ENCODE results near the gene PRDM2. TPM values are rescaled to one million over a fixed set of nuclear protein-coding genes. Genes with fewer than 3 reads are reported as not detected.

PRDM2 gene
- polyA plus RNA-seq, 3 donors, result 4.1 to 22.5 (median 7.6) TPM

DNA sequence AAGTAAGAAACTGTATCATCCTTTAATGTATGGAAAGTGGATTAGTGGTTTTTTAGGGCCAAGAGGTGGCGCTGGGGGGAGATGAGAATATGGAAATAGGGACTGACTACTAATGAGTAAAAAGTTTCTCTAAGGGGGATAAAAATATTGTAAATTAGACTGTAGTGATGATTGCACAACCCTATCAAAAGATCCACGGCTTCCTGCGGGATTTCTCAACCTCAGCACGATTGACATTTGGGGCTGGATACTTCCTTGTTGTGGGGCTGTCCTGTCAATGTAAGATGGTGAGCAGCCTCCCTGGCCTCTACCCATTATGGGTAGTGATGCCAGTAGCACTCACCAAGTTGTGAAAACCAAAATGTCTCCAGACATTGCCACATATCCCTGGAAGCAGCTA is 36.0 kb upstream of the PRDM2 start:
- DNase-seq, result peak; percentile 29 to 67 (median 58)
- no peak overlapping the region for H3K4me2 ChIP-seq (replicated peaks; ENCODE audit: extremely low read depth, low read length, poor library complexity, severe bottlenecking)
- intact Hi-C loops (cut with micrococcal nuclease), result loop anchor here (2.0 to 5.0 kb wide), 4 partner anchors 147 to 297 kb away; no protein-coding TSS in a partner anchor
- H3K79me2 ChIP-seq (ENCODE audit: insufficient read depth, low read length), result no peaks in the 10 kb centered on the region
- Mint-ChIP-seq H3K27me3 (ENCODE audit: low read depth in 3 of 3) (peaks cover 0 to 1% (median 0%) of the 10 kb centered on the region in 3 donors), H3K4me1 (peaks cover 42% of the 10 kb centered on the region), H3K9me3 (peaks cover 3 to 12% (median 4%) of the 10 kb centered on the region in 7 donors), H3K27ac (peak overlapping the region in 3 of 7 donors; percentile 2 to 42 (median 11)), H3K4me3 (no peak overlapping the region), H3K36me3 (peaks cover 0 to 2% of the 10 kb centered on the region in 2 donors)
- WGBS (ENCODE audit: insufficient coverage), result 43% methylated on average over 1 of the region's 4 CpGs
- H3K9ac ChIP-seq (ENCODE audit: insufficient read depth, low read length, poor library complexity, severe bottlenecking), result no peak overlapping the region
- H2AFZ ChIP-seq (ENCODE audit: insufficient read depth, low read depth, low read length, poor library complexity, severe bottlenecking), result no peak overlapping the region
- H3K4me3 ChIP-seq (replicated peaks in 1 of 3; ENCODE audit: low read depth in 2 of 3, low read length in 3 of 3), result no peak overlapping the region
- TF ChIP-seq, protein P1, sequence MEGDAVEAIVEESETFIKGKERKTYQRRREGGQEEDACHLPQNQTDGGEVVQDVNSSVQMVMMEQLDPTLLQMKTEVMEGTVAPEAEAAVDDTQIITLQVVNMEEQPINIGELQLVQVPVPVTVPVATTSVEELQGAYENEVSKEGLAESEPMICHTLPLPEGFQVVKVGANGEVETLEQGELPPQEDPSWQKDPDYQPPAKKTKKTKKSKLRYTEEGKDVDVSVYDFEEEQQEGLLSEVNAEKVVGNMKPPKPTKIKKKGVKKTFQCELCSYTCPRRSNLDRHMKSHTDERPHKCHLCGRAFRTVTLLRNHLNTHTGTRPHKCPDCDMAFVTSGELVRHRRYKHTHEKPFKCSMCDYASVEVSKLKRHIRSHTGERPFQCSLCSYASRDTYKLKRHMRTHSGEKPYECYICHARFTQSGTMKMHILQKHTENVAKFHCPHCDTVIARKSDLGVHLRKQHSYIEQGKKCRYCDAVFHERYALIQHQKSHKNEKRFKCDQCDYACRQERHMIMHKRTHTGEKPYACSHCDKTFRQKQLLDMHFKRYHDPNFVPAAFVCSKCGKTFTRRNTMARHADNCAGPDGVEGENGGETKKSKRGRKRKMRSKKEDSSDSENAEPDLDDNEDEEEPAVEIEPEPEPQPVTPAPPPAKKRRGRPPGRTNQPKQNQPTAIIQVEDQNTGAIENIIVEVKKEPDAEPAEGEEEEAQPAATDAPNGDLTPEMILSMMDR (IDR thresholded peaks at IDR 0.05), result no peak
- peaks cover 0 to 7% of the 10 kb centered on the region in 2 donors for H3K9me3 ChIP-seq (replicated peaks in 1 of 2; ENCODE audit: control insufficient read depth in 1 of 2, insufficient read depth in 1 of 2, low read length in 2 of 2)
- no peaks in the 10 kb centered on the region for H3K27me3 ChIP-seq (ENCODE audit: control insufficient read depth in 2 of 2, insufficient read depth in 2 of 2, low read length in 2 of 2)
- no peaks in the 10 kb centered on the region for H4K20me1 ChIP-seq (ENCODE audit: insufficient read depth, low read length)
- H3K4me1 ChIP-seq (ENCODE audit: control insufficient read depth in 1 of 2, insufficient read depth in 2 of 2, low read length in 2 of 2), result peaks cover 41 to 42% of the 10 kb centered on the region in 2 donors
- no peaks in the 10 kb centered on the region for H3K36me3 ChIP-seq (replicated peaks in 1 of 2; ENCODE audit: control insufficient read depth in 1 of 2, insufficient read depth in 2 of 2, low read length in 2 of 2)
- no peak overlapping the region for H3K27ac ChIP-seq (ENCODE audit: low read depth in 1 of 2, low read length in 2 of 2)

DNA sequence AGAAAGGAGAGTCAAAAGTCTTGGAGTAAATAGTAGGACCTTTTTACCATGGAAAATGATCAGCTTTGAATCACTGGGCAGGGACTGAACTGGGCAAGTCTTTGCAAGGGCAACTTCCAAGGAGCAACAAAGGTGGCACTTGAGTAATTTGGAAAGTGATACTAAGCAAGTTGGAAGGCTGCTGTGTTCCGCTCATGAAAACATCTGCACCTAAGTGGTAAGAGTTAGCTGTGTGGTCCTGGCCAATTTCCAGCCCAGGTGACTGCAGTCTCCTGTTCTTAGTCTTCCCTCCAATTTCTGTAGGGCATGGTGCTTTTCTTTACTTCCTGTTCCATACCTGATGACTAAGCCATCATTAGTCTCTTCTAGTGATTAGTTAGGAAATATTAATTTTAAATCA is 35.5 kb upstream of the PRDM2 start:
- Histone ChIP-seq H3K4me1 (ENCODE audit: control insufficient read depth in 1 of 2, insufficient read depth in 2 of 2, low read length in 2 of 2) (peaks cover 41 to 42% of the 10 kb centered on the region in 2 donors), H3K9me3 (replicated peaks in 1 of 2; ENCODE audit: control insufficient read depth in 1 of 2, insufficient read depth in 1 of 2, low read length in 2 of 2) (peaks cover 0 to 4% of the 10 kb centered on the region in 2 donors), H3K4me3 (replicated peaks in 1 of 3; ENCODE audit: low read depth in 2 of 3, low read length in 3 of 3) (no peak overlapping the region), H3K4me2 (replicated peaks; ENCODE audit: extremely low read depth, low read length, poor library complexity, severe bottlenecking) (no peak overlapping the region), H4K20me1 (ENCODE audit: insufficient read depth, low read length) (no peaks in the 10 kb centered on the region), H3K9ac (ENCODE audit: insufficient read depth, low read length, poor library complexity, severe bottlenecking) (no peak overlapping the region), H2AFZ (ENCODE audit: insufficient read depth, low read depth, low read length, poor library complexity, severe bottlenecking) (no peak overlapping the region), H3K79me2 (ENCODE audit: insufficient read depth, low read length) (no peaks in the 10 kb centered on the region), H3K36me3 (replicated peaks in 1 of 2; ENCODE audit: control insufficient read depth in 1 of 2, insufficient read depth in 2 of 2, low read length in 2 of 2) (no peaks in the 10 kb centered on the region), H3K27me3 (ENCODE audit: control insufficient read depth in 2 of 2, insufficient read depth in 2 of 2, low read length in 2 of 2) (no peaks in the 10 kb centered on the region), H3K27ac (ENCODE audit: low read depth in 1 of 2, low read length in 2 of 2) (no peak overlapping the region)
- Mint-ChIP-seq H3K36me3 (no peaks in the 10 kb centered on the region), H3K4me3 (no peak overlapping the region), H3K27me3 (ENCODE audit: low read depth in 3 of 3) (peaks cover 0 to under 1% (median 0%) of the 10 kb centered on the region in 3 donors), H3K4me1 (peaks cover 42% of the 10 kb centered on the region), H3K9me3 (peaks cover under 1 to 8% (median under 1%) of the 10 kb centered on the region in 7 donors), H3K27ac (peak overlapping the region in 2 of 7 donors; percentile 30 to 56)
- DNase-seq, result peak in 2 of 3 donors; percentile 17 to 26
- 80% methylated on average over 1 of the region's 1 CpG for WGBS (ENCODE audit: insufficient coverage)
- intact Hi-C loops (cut with micrococcal nuclease), result loop anchor here (2.0 to 5.0 kb wide), 4 partner anchors 146 to 296 kb away; no protein-coding TSS in a partner anchor
- TF ChIP-seq, protein P1 (IDR thresholded peaks at IDR 0.05), result no peak

Measured in CD14-positive monocyte (primary cell).